GM12891 (cell line): ENCODE results near the gene OR8K3. TPM values are rescaled to one million over a fixed set of nuclear protein-coding genes. Genes with fewer than 3 reads are reported as not detected.

ENCODE experiments used
- DNase-seq: peaks from one replicate; pipeline ENCODE4 v3.0.0; 2011; ENCODE audit warnings: low spot score; ENCODE audit not compliant: insufficient read length
- FAIRE-seq: peaks from 2 replicates; lab custom pipeline; 2011; peaks lifted over from hg19 to GRCh38; lab: Jason Lieb, UNC
- PAX5 ChIP-seq: IDR thresholded peaks from 2 replicates; pipeline ENCODE4 v1.6.1; 2011; ENCODE audit warnings: low read length, moderate library complexity, mild to moderate bottlenecking; ENCODE audit not compliant: insufficient read depth, severe bottlenecking
- POLR2A ChIP-seq: IDR thresholded peaks from 2 replicates; pipeline ENCODE4 v1.6.1; 2011; ENCODE audit warnings: low read depth, low read length, control low read depth
- POLR2AphosphoS5 ChIP-seq: IDR thresholded peaks from 2 replicates; pipeline ENCODE4 v1.6.1; 2011; ENCODE audit warnings: low read depth, low read length, control low read depth
- POU2F2 ChIP-seq: IDR thresholded peaks from 2 replicates; pipeline ENCODE4 v1.6.1; 2011; ENCODE audit warnings: low read depth, mild to moderate bottlenecking, control low read depth, low read length, moderate library complexity
- SPI1 ChIP-seq: IDR thresholded peaks from 2 replicates; pipeline ENCODE4 v1.6.1; 2011; ENCODE audit warnings: low read depth, low read length, control low read depth
- TAF1 ChIP-seq: IDR thresholded peaks from 2 replicates; pipeline ENCODE4 v1.6.1; 2011; ENCODE audit warnings: low read depth, low read length, control low read depth
- polyA plus RNA-seq: library from polyadenylated mRNA; unstranded; fragments of >200 nt; gene quantifications from one replicate; pipeline ENCODE4 v1.2.1, GENCODE V29; 2012; ENCODE audit warnings: low read depth, missing spikeins, inconsistent platforms; ENCODE audit not compliant: missing spikeins

OR8K3 gene
- polyA plus RNA-seq: not detected

- no peak for FAIRE-seq
- DNase-seq: no peak
- no peak for TF ChIP-seq POLR2AphosphoS5
- TF ChIP-seq PAX5: no peak
- TF ChIP-seq TAF1: no peak
- no peak for TF ChIP-seq POLR2A
- TF ChIP-seq POU2F2: no peak
- no peak for TF ChIP-seq SPI1
These were observed at the start of gene OR8K3 for GRCh38 chr11:56314844-56315243. Gene OR8K3 (plus strand): TSS chr11:56315144. CDS start chr11:56318307, 3,163 bp downstream.

GRCh38 chr11:56271092-56271491, 43.9 kb upstream of the OR8K3 start:
- no peak for TF ChIP-seq SPI1
- TF ChIP-seq PAX5: no peak
- no peak for TF ChIP-seq POLR2A
- no peak for TF ChIP-seq POLR2AphosphoS5
- TF ChIP-seq TAF1: no peak
- TF ChIP-seq POU2F2: no peak
- FAIRE-seq (no peak), DNase-seq (no peak)

- DNase-seq (no peak), FAIRE-seq (no peak)
- TF ChIP-seq POLR2AphosphoS5: no peak
These were observed 41.1 kb upstream of the OR8K3 start, which contains the start of gene OR5T1 for GRCh38 chr11:56273854-56274253. Gene OR5T1 (plus strand): TSS chr11:56274154. CDS start chr11:56275639, 1,485 bp downstream.

GRCh38 chr11:56292154-56292553, 22.8 kb upstream of the OR8K3 start, which contains the start of gene OR8H1:
Gene OR8H1 (minus strand): TSS chr11:56292254. CDS start chr11:56291062, 1,192 bp downstream.
- FAIRE-seq: no peak
- TF ChIP-seq PAX5: no peak
- no peak for TF ChIP-seq POU2F2
- TF ChIP-seq POLR2AphosphoS5: no peak
- TF ChIP-seq SPI1: no peak
- TF ChIP-seq TAF1: no peak
- TF ChIP-seq POLR2A: no peak
- DNase-seq: no peak

- TF ChIP-seq TAF1 (no peak), PAX5 (no peak), POU2F2 (no peak), POLR2A (no peak), POLR2AphosphoS5 (no peak), SPI1 (no peak)
- FAIRE-seq (no peak), DNase-seq (no peak)
These were observed 18.0 kb upstream of the OR8K3 start for GRCh38 chr11:56296898-56297297.

- TF ChIP-seq SPI1 (no peak), POLR2A (no peak), PAX5 (no peak), POU2F2 (no peak), TAF1 (no peak), POLR2AphosphoS5 (no peak)
- no peak for DNase-seq
- no peak for FAIRE-seq
These were observed 7.1 kb upstream of the OR8K3 start for GRCh38 chr11:56307836-56308235.

GRCh38 chr11:56331861-56332491, 17.0 kb downstream of the OR8K3 start:
- no peak for TF ChIP-seq TAF1
- TF ChIP-seq POLR2AphosphoS5: no peak
- no peak for TF ChIP-seq POLR2A
- TF ChIP-seq PAX5: no peak
- no peak for TF ChIP-seq POU2F2
- no peak for TF ChIP-seq SPI1
- no peak for DNase-seq
- no peak for FAIRE-seq

- no peak for DNase-seq
- TF ChIP-seq POLR2A: no peak
- TF ChIP-seq PAX5: no peak
- TF ChIP-seq SPI1: no peak
- TF ChIP-seq TAF1: no peak
- TF ChIP-seq POLR2AphosphoS5: no peak
- no peak for TF ChIP-seq POU2F2
- no peak for FAIRE-seq
These were observed 18.2 kb downstream of the OR8K3 start for GRCh38 chr11:56333156-56333555.

GRCh38 chr11:56340289-56340688, 25.3 kb downstream of the OR8K3 start:
- FAIRE-seq: no peak
- no peak for DNase-seq
- no peak for TF ChIP-seq POLR2A
- TF ChIP-seq SPI1: no peak
- no peak for TF ChIP-seq POU2F2
- TF ChIP-seq PAX5: no peak
- no peak for TF ChIP-seq TAF1
- no peak for TF ChIP-seq POLR2AphosphoS5
